ENCODE results near the gene FARS2. TPM values are rescaled to one million over a fixed set of nuclear protein-coding genes. Genes with fewer than 3 reads are reported as not detected.

The FARS2 gene
- total and polyA plus RNA-seq, 7 donors, result 8.1 to 21.0 (median 12.5) TPM

GRCh38 chr6:5478380-5478779 lies 217.1 kb downstream of the FARS2 start:
- no peak for DNase-seq
- no peak overlapping the region for H3K27ac ChIP-seq
- 96 to 97% methylated on average over 6 of the region's 6 CpGs for WGBS, 2 donors
- TF ChIP-seq EP300 (IDR thresholded peaks at IDR 0.05) (no peak), POLR2A (IDR thresholded peaks at IDR 0.05) (no peak), POLR2AphosphoS5 (IDR thresholded peaks at IDR 0.05) (no peak)
- TF ChIP-seq, protein P1, sequence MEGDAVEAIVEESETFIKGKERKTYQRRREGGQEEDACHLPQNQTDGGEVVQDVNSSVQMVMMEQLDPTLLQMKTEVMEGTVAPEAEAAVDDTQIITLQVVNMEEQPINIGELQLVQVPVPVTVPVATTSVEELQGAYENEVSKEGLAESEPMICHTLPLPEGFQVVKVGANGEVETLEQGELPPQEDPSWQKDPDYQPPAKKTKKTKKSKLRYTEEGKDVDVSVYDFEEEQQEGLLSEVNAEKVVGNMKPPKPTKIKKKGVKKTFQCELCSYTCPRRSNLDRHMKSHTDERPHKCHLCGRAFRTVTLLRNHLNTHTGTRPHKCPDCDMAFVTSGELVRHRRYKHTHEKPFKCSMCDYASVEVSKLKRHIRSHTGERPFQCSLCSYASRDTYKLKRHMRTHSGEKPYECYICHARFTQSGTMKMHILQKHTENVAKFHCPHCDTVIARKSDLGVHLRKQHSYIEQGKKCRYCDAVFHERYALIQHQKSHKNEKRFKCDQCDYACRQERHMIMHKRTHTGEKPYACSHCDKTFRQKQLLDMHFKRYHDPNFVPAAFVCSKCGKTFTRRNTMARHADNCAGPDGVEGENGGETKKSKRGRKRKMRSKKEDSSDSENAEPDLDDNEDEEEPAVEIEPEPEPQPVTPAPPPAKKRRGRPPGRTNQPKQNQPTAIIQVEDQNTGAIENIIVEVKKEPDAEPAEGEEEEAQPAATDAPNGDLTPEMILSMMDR (IDR thresholded peaks at IDR 0.05), result no peak
- no peaks in the 10 kb centered on the region for H3K27me3 ChIP-seq
- peaks cover 0 to 13% (median 10%) of the 10 kb centered on the region in 4 donors for H3K4me1 ChIP-seq
- no peak overlapping the region for H3K4me3 ChIP-seq
- intact Hi-C loops (cut with DNase I), result no loop called here
- H3K9me3 ChIP-seq, result no peaks in the 10 kb centered on the region
- no peaks in the 10 kb centered on the region for H3K36me3 ChIP-seq

DNA sequence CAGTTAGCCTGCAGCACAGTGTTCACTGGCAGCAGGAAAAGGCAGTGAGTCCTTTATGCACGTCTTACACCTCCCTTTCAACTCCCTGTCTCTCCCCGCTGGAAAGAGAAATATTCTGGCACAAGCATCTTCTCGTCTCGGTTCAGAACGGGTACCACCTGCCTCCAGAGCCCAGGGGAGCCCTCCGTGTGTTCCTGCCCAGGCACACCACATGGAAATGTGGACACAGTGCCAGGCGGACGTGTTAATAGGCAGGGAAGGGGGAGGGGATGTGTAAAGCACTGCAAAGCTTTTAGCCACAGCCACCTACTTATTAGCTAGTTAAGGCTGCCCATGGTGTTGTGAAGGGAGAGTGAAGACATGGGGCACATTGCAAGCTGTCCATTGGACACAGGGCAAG lies 219.7 kb downstream of the FARS2 start:
- TF ChIP-seq POLR2A (IDR thresholded peaks at IDR 0.05), result no peak
- no peak for TF ChIP-seq POLR2AphosphoS5 (IDR thresholded peaks at IDR 0.05)
- no peak for TF ChIP-seq EP300 (IDR thresholded peaks at IDR 0.05)
- TF ChIP-seq, protein P1 (IDR thresholded peaks at IDR 0.05), result no peak
- Histone ChIP-seq H3K4me1 (peaks cover 0 to 13% (median 10%) of the 10 kb centered on the region in 4 donors), H3K27ac (no peak overlapping the region), H3K4me3 (peak overlapping the region in 2 of 4 donors; percentile 23 to 24), H3K27me3 (no peaks in the 10 kb centered on the region), H3K9me3 (no peaks in the 10 kb centered on the region), H3K36me3 (no peaks in the 10 kb centered on the region)
- intact Hi-C loops (cut with DNase I), result no loop called here
- no peak for DNase-seq
- WGBS, 2 donors, result 81 to 93% methylated on average over 8 of the region's 8 CpGs

GRCh38 chr6:5481750-5482149 lies 220.4 kb downstream of the FARS2 start:
- no peak for DNase-seq
- WGBS, 2 donors, result 84 to 93% methylated on average over 9 of the region's 9 CpGs
- Histone ChIP-seq H3K36me3 (no peaks in the 10 kb centered on the region), H3K4me1 (peaks cover 0 to 13% (median 10%) of the 10 kb centered on the region in 4 donors), H3K27ac (no peak overlapping the region), H3K27me3 (no peaks in the 10 kb centered on the region), H3K4me3 (no peak overlapping the region), H3K9me3 (no peaks in the 10 kb centered on the region)
- intact Hi-C loops (cut with DNase I), result no loop called here
- TF ChIP-seq, protein P1 (IDR thresholded peaks at IDR 0.05), result no peak
- TF ChIP-seq POLR2A (IDR thresholded peaks at IDR 0.05) (no peak), POLR2AphosphoS5 (IDR thresholded peaks at IDR 0.05) (no peak), EP300 (IDR thresholded peaks at IDR 0.05) (no peak)

DNA sequence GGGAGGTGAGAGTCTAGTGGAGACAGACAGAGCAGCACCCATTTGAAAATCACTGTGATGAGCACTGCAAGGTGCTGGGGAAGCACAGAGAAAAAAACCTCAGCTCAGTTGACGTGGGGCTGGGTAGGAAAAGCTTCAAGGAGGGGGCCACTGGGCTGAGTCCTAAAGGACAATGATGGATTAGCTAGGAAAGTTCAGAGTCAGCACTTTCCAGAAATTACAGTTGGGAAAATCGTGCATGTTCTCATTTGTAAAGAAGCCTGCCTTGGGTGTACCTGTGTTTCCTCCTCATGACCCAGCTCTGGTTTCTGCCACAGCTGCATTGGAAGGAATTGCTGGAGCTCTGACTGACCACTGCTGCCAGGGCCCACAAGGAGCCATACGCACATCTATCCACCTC lies 221.3 kb downstream of the FARS2 start:
- intact Hi-C loops (cut with DNase I), result no loop called here
- Histone ChIP-seq H3K4me1 (peaks cover 0 to 13% (median 10%) of the 10 kb centered on the region in 4 donors), H3K36me3 (peaks cover 0 to 7% (median 0%) of the 10 kb centered on the region in 4 donors), H3K9me3 (no peaks in the 10 kb centered on the region), H3K27ac (no peak overlapping the region), H3K4me3 (no peak overlapping the region), H3K27me3 (no peaks in the 10 kb centered on the region)
- 94% methylated on average over 3 of the region's 3 CpGs for WGBS, 2 donors
- no peak for DNase-seq
- TF ChIP-seq EP300 (IDR thresholded peaks at IDR 0.05) (no peak), POLR2AphosphoS5 (IDR thresholded peaks at IDR 0.05) (no peak), POLR2A (IDR thresholded peaks at IDR 0.05) (no peak)
- TF ChIP-seq, protein P1 (IDR thresholded peaks at IDR 0.05), result no peak

DNA sequence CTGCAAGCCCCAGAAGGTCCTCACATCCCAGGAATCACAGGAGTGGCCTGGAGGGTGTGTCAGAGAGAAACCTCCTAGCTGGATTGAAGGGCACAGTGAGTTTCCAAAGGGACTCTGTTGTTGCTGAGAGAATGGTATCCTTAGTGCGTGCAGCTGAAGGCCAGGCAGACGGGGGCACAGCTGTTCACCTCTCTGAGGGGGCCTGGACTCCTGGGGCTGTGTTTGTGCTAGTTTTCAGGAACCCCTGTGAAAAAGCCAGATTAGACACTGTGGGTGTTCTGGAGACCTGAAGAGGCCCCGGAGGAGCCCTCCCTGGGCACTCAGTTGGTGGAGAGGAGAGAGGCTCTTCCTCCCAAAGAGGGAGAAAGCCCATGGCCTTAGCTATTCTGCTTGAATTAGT lies 223.4 kb downstream of the FARS2 start:
- Histone ChIP-seq H3K36me3 (peaks cover 0 to 9% (median 0%) of the 10 kb centered on the region in 4 donors), H3K4me1 (peaks cover 0 to 13% (median 10%) of the 10 kb centered on the region in 4 donors), H3K27me3 (no peaks in the 10 kb centered on the region), H3K4me3 (no peak overlapping the region), H3K27ac (no peak overlapping the region), H3K9me3 (no peaks in the 10 kb centered on the region)
- intact Hi-C loops (cut with DNase I), result no loop called here
- DNase-seq, result no peak
- TF ChIP-seq, protein P1 (IDR thresholded peaks at IDR 0.05), result no peak
- TF ChIP-seq EP300 (IDR thresholded peaks at IDR 0.05) (no peak), POLR2AphosphoS5 (IDR thresholded peaks at IDR 0.05) (no peak), POLR2A (IDR thresholded peaks at IDR 0.05) (no peak)
- WGBS, 2 donors, result 96% methylated on average over 3 of the region's 3 CpGs
